Loucy (cell line): ENCODE measurements around the gene VGF.

Source experiments
- H2AFZ ChIP-seq: fragments of 200-600 bp; sonication (generic); 2 replicates; pipeline ENCODE4 v1.6.0; 2016; ENCODE audit warnings: antibody characterized with exemption, mild to moderate bottlenecking, low read length, moderate library complexity
- H3F3A ChIP-seq: fragments of 200-600 bp; 2 replicates; pipeline ENCODE4 v1.6.0; 2016; ENCODE audit warnings: antibody characterized with exemption, low read depth, mild to moderate bottlenecking
- H3K27me3 ChIP-seq: fragments of 200-600 bp; sonication (generic); 2 replicates; pipeline ENCODE4 v1.6.1; 2014; ENCODE audit warnings: low read length, mild to moderate bottlenecking; ENCODE audit not compliant: insufficient read depth, poor library complexity, severe bottlenecking
- H3K36me3 ChIP-seq: fragments of 200-600 bp; sonication (generic); 2 replicates; pipeline ENCODE4 v1.6.1; 2016; ENCODE audit warnings: low read length; ENCODE audit not compliant: insufficient read depth
- H3K4me1 ChIP-seq: fragments of 200-600 bp; sonication (generic); 2 replicates; pipeline ENCODE4 v1.5.1; 2014; ENCODE audit warnings: low read length, mild to moderate bottlenecking; ENCODE audit not compliant: insufficient read depth, poor library complexity, severe bottlenecking
- H3K4me2 ChIP-seq: fragments of 200-600 bp; sonication (generic); 2 replicates; pipeline ENCODE4 v1.6.0; 2014; ENCODE audit warnings: antibody characterized with exemption, low read length, low read depth, mild to moderate bottlenecking; ENCODE audit not compliant: poor library complexity, severe bottlenecking
- H3K4me3 ChIP-seq: fragments of 200-600 bp; sonication (generic); 2 replicates; pipeline ENCODE4 v1.5.1; 2014; ENCODE audit warnings: low read length, mild to moderate bottlenecking, mixed read lengths; ENCODE audit not compliant: poor library complexity, severe bottlenecking
- H3K79me2 ChIP-seq: fragments of 200-600 bp; sonication (generic); 2 replicates; pipeline ENCODE4 v1.6.1; 2014; ENCODE audit warnings: low read length; ENCODE audit not compliant: insufficient read depth
- H3K9ac ChIP-seq: fragments of 200-600 bp; sonication (generic); 2 replicates; pipeline ENCODE4 v1.6.0; 2014; ENCODE audit warnings: mild to moderate bottlenecking, low read depth, low read length, moderate library complexity; ENCODE audit not compliant: poor library complexity, severe bottlenecking
- H3K9me2 ChIP-seq: fragments of 200-600 bp; sonication (generic); replicated peaks from 2 replicates; pipeline ENCODE4 v1.6.1; 2016; ENCODE audit warnings: low read depth, low read length, mixed read lengths
- H3K9me3 ChIP-seq: fragments of 200-600 bp; sonication (generic); 2 replicates; pipeline ENCODE4 v1.6.1; 2014; ENCODE audit warnings: mild to moderate bottlenecking, antibody characterized with exemption, low read length, low read depth; ENCODE audit not compliant: insufficient read depth
- H4K20me1 ChIP-seq: fragments of 200-600 bp; sonication (generic); 2 replicates; pipeline ENCODE4 v1.6.0; 2014; ENCODE audit warnings: antibody characterized with exemption, low read length, mild to moderate bottlenecking; ENCODE audit not compliant: insufficient read depth, poor library complexity, severe bottlenecking
- CTCF ChIP-seq: fragments of 200-600 bp; sonication (generic); conservative IDR thresholded peaks from 2 replicates; pipeline ENCODE4 v1.5.1; 2014; ENCODE audit warnings: mild to moderate bottlenecking, antibody characterized with exemption, low read length
- EZH2phosphoT487 ChIP-seq: fragments of 200-600 bp; IDR thresholded peaks from 2 replicates; pipeline ENCODE4 v1.6.1; 2018; ENCODE audit warnings: antibody characterized with exemption, mild to moderate bottlenecking, moderate library complexity, borderline replicate concordance

Gene VGF

DNA sequence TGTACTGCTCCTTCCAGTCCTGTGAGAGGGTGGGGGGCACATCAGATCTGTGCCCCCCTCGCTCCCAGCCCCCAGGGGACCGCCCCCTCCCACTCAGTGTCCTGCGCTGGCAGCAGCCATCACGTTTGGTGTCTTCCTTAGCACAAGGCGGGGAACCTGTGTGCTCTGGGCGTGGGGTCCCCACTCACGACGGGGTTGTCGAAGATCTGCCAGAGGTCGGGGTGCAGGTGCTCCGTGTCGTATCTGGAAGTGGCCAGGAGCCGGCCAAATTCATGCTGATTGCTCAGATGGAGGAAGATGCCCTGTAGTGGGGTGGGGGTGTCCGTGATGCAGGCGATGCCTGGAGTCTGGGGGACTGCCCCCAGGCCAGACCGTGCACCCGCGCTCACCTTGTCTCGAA lies 44.8 kb upstream of the VGF start:
- Histone ChIP-seq H3K9ac (no peak overlapping the region), H3K27me3 (no peaks in the 10 kb centered on the region), H3F3A (no peaks in the 10 kb centered on the region), H3K9me2 (no peaks in the 10 kb centered on the region), H3K79me2 (no peaks in the 10 kb centered on the region), H3K4me2 (no peak overlapping the region), H3K9me3 (no peaks in the 10 kb centered on the region), H3K36me3 (no peaks in the 10 kb centered on the region), H3K4me1 (no peaks in the 10 kb centered on the region), H3K4me3 (no peak overlapping the region), H2AFZ (no peak overlapping the region), H4K20me1 (no peaks in the 10 kb centered on the region)
- TF ChIP-seq CTCF: no peak
- no peak for TF ChIP-seq EZH2phosphoT487

DNA sequence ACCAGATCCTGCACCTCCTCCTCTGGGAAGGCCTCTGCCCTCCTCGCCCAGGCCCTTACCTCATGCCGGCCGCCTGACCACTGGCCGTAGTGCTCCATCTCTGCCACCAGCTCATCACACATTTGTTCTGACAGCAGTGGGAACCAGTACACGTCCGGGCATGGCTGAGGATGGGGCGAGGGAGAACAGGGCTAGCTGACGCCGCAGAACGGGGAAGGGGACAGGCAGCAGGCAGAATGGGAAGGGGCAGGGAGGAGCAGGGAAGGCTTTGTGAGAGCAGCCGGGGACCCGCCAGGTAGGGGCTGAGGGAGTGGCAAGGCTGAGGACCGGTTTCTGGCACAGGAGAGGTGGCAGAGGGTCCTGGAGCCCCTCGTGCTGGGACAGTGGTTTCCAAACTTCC lies 43.4 kb upstream of the VGF start:
- Histone ChIP-seq H3K79me2 (no peaks in the 10 kb centered on the region), H3K4me1 (no peaks in the 10 kb centered on the region), H2AFZ (no peak overlapping the region), H3F3A (no peaks in the 10 kb centered on the region), H3K27me3 (no peaks in the 10 kb centered on the region), H3K36me3 (no peaks in the 10 kb centered on the region), H4K20me1 (no peaks in the 10 kb centered on the region), H3K9me3 (no peaks in the 10 kb centered on the region), H3K4me3 (no peak overlapping the region), H3K4me2 (no peak overlapping the region), H3K9me2 (no peaks in the 10 kb centered on the region), H3K9ac (no peak overlapping the region)
- TF ChIP-seq EZH2phosphoT487 (no peak), CTCF (no peak)

DNA sequence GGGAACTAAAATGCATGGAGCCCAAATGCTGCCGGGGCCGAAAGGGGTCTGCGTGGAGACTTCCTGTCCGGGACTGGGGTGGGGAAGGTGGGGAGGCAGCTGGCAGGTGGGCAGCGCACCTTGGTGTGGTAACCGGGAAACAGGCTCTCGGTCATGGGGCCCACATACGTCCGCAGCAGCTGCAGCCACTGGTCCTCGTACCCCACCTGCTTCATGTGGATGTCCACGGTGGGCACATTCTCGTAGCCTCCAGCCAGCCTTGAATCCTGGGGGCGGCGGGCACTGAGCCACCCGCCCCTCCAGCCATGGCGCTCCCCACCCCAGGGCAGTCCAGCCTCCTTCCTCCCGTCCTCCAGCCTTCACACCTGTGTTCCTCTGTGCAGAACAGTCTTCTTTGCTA lies 42.1 kb upstream of the VGF start:
- Histone ChIP-seq H3K9me3 (no peaks in the 10 kb centered on the region), H3K4me1 (no peaks in the 10 kb centered on the region), H3K4me3 (no peak overlapping the region), H3K79me2 (no peaks in the 10 kb centered on the region), H3K36me3 (no peaks in the 10 kb centered on the region), H3K4me2 (no peak overlapping the region), H3K9me2 (no peaks in the 10 kb centered on the region), H3K9ac (no peak overlapping the region), H3F3A (no peaks in the 10 kb centered on the region), H3K27me3 (no peaks in the 10 kb centered on the region), H2AFZ (no peak overlapping the region), H4K20me1 (no peaks in the 10 kb centered on the region)
- no peak for TF ChIP-seq CTCF
- no peak for TF ChIP-seq EZH2phosphoT487
